ENCODE measurements around the gene IFT27.

IFT27 gene

GRCh38 chr22:36724836-36725235 lies 51.1 kb downstream of the IFT27 start:
- DNase-seq (ENCODE audit: low read depth) = no peak

- DNase-seq (ENCODE audit: low read depth) = no peak
Observed at GRCh38 chr22:36722055-36722454, 53.9 kb downstream of the IFT27 start.

GRCh38 chr22:36715647-36716046 lies 60.3 kb downstream of the IFT27 start:
- DNase-seq (ENCODE audit: low read depth) = no peak

- no peak for DNase-seq (ENCODE audit: low read depth)
Observed at GRCh38 chr22:36714110-36714509, 61.8 kb downstream of the IFT27 start.

GRCh38 chr22:36713436-36713835 lies 62.5 kb downstream of the IFT27 start:
- no peak for DNase-seq (ENCODE audit: low read depth)
